ENCODE measurements around the gene HMCN2.

GRCh38 chr9:130430734-130431535, 165.4 kb downstream of the HMCN2 start:
- TF ChIP-seq POLR2A (IDR thresholded peaks at IDR 0.05; ENCODE audit: low read depth) (no peak), CTCF (IDR thresholded peaks at IDR 0.05) (no peak), POLR2AphosphoS5 (IDR thresholded peaks at IDR 0.05) (no peak), EP300 (IDR thresholded peaks at IDR 0.05) (no peak)

All from esophagus muscularis mucosa (tissue), 4 donors.